ENCODE measurements around the gene PLA2G4E.

DNA sequence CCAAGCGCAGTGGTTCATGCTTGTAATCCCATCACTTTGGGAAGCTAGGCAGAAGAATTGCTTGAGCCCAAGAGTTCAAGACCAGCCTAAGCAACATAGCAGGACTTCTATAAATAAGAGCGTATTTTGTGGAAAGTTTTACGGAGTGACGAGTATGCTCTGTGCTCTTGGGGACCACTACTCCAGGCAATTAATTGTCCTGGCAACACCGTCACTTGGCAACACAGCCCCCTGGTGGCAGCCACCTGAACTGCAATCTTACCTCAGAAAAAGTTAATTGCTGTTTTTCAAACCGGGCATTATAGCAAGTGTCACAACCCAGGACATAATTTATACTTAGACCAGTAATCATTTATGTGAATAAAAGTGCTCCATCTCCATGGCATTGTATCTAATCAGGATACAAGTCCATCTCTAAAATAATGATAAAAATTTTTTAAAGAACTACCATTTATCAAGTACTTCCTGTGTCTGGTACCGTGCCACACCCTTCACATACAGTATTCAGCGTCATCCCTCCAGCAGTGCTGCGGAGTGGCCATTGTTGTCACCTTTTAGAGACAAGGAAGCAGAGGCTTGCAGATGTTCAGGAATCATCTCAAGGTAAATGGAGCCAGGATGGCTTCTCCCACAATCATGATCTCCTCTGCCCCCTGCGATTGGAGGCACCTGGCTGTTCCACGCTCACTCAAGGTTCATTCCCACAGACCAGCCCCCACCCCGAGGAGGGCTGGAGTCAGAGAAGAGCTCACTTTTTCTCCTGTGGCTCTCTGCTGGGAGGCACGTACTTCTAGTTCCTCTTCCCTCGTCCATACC is 39.0 kb upstream of the PLA2G4E start:
- TF ChIP-seq POLR2A (IDR thresholded peaks at IDR 0.05) (no peak), EP300 (IDR thresholded peaks at IDR 0.05) (no peak)
- TF ChIP-seq, protein P1, sequence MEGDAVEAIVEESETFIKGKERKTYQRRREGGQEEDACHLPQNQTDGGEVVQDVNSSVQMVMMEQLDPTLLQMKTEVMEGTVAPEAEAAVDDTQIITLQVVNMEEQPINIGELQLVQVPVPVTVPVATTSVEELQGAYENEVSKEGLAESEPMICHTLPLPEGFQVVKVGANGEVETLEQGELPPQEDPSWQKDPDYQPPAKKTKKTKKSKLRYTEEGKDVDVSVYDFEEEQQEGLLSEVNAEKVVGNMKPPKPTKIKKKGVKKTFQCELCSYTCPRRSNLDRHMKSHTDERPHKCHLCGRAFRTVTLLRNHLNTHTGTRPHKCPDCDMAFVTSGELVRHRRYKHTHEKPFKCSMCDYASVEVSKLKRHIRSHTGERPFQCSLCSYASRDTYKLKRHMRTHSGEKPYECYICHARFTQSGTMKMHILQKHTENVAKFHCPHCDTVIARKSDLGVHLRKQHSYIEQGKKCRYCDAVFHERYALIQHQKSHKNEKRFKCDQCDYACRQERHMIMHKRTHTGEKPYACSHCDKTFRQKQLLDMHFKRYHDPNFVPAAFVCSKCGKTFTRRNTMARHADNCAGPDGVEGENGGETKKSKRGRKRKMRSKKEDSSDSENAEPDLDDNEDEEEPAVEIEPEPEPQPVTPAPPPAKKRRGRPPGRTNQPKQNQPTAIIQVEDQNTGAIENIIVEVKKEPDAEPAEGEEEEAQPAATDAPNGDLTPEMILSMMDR (IDR thresholded peaks at IDR 0.05) = peak; percentile 26 to 53 (median 51)
